HCT116 (cell line): Measurements from ENCODE around the gene SERHL2. TPM values are rescaled to one million over a fixed set of nuclear protein-coding genes. Genes with fewer than 3 reads are reported as not detected.

Experiments
- ATAC-seq: fragments of 200-7000 bp; cut with Tn5 transposase; 2 replicates; pipeline ENCODE4 v1.9.1; 2020; ENCODE audit warnings: mild to moderate bottlenecking, moderate library complexity
- BruUV-seq: library from RNA; stranded (reverse); fragments of 400-500 nt; replicated peaks from 2 replicates; lab custom pipeline; 2021; lab: Mats Ljungman, UMichigan
- CTCF ChIA-PET: fragments of 300-600 bp; sonication (Branson Sonifier 250); formaldehyde crosslinking; loops from one replicate; lab custom pipeline; 2021; ENCODE audit warnings: antibody characterized with exemption; lab: Charles Lee
- POLR2A ChIA-PET: fragments of 300-600, 350-600 bp; sonication (Branson Sonifier 250); formaldehyde crosslinking; loops from one replicate; lab custom pipeline; 2021; ENCODE audit warnings: antibody characterized with exemption; lab: Charles Lee
- RAD21 ChIA-PET, 2 experiments: fragments of 300-600 bp; sonication (Branson Sonifier 250); formaldehyde crosslinking; loops; one replicate each; lab custom pipeline; 2023; ENCODE audit warnings: low total read pairs in 2 of 2; ENCODE audit not compliant: uncharacterized antibody in 2 of 2, unreplicated experiment in 2 of 2, low non-redundant PET in 1 of 2; lab: Charles Lee
- DNase-seq: peaks from one replicate; pipeline ENCODE4 v3.0.0-alpha.2; 2010; ENCODE audit warnings: low read depth, low spot score
- H2AFZ ChIP-seq: fragments of 200-600 bp; shearing (Covaris generic), sonication (generic); 2 replicates; pipeline ENCODE4 v1.6.1; 2017; ENCODE audit warnings: low read depth, mixed run types, mixed read lengths, antibody characterized with exemption, low read length; ENCODE audit not compliant: poor library complexity, severe bottlenecking
- H3K27ac ChIP-seq: 2 replicates; pipeline ENCODE4 v1.5.1; 2012; ENCODE audit warnings: low read depth, low read length
- H3K27me3 ChIP-seq: fragments of 200-600 bp; sonication (generic); 2 replicates; pipeline ENCODE4 v1.6.1; 2016; ENCODE audit warnings: mixed run types, low read length, mixed read lengths; ENCODE audit not compliant: insufficient read depth
- H3K36me3 ChIP-seq, 2 experiments: fragments of 200-500 bp in 1 of 2; fragments of 200-600 bp in 1 of 2; sonication (Bioruptor generic) in 1 of 2; sonication (generic) in 1 of 2; 2 replicates each; pipeline versions ENCODE4 v1.5.1 to v1.6.1; 2014 to 2016; ENCODE audit warnings: low read length in 2 of 2, inconsistent platforms in 1 of 2, mixed read lengths in 1 of 2, mixed run types in 1 of 2; ENCODE audit not compliant: insufficient read depth in 2 of 2, control insufficient read depth in 1 of 2
- H3K4me1 ChIP-seq, 2 experiments: fragments of 200-600 bp in 1 of 2; sonication (generic) in 1 of 2; 2 replicates each; pipeline versions ENCODE4 v1.5.1 to v1.6.1; 2012 to 2017; ENCODE audit warnings: low read length in 2 of 2, inconsistent platforms in 1 of 2, mild to moderate bottlenecking in 1 of 2, mixed read lengths in 1 of 2, mixed run types in 1 of 2, moderate library complexity in 1 of 2; ENCODE audit not compliant: insufficient read depth in 2 of 2, control insufficient read depth in 1 of 2
- H3K4me2 ChIP-seq: fragments of 200-600 bp; sonication (generic); 2 replicates; pipeline ENCODE4 v1.6.1; 2017; ENCODE audit warnings: mixed run types, low read length, mixed read lengths
- H3K4me3 ChIP-seq, 2 experiments: fragments of 200-600 bp in 1 of 2; sonication (generic) in 1 of 2; replicated peaks in 1 of 2; 2 replicates each; pipeline ENCODE4 v1.5.1; 2011 to 2016; ENCODE audit warnings: low read length in 2 of 2, control low read depth in 1 of 2, low read depth in 1 of 2, mild to moderate bottlenecking in 1 of 2, mixed read lengths in 1 of 2, mixed run types in 1 of 2
- H3K79me2 ChIP-seq: fragments of 200-600 bp; sonication (generic); 2 replicates; pipeline ENCODE4 v1.6.1; 2017; ENCODE audit warnings: mild to moderate bottlenecking, mixed run types, low read length, moderate library complexity, mixed read lengths; ENCODE audit not compliant: insufficient read depth
- H3K9ac ChIP-seq: fragments of 200-600 bp; sonication (generic); 2 replicates; pipeline ENCODE4 v1.6.1; 2016; ENCODE audit warnings: low read length, mixed read lengths
- H3K9me2 ChIP-seq: fragments of 200-600 bp; sonication (generic), shearing (Covaris generic); 2 replicates; pipeline ENCODE4 v1.6.1; 2017; ENCODE audit warnings: mixed run types, mild to moderate bottlenecking, moderate library complexity; ENCODE audit not compliant: insufficient read depth
- H3K9me3 ChIP-seq, 2 experiments: fragments of 200-500 bp in 1 of 2; fragments of 200-600 bp in 1 of 2; sonication (Bioruptor generic) in 1 of 2; sonication (generic) in 1 of 2; 2 replicates each; pipeline ENCODE4 v1.6.1; 2014 to 2017; ENCODE audit warnings: low read length in 2 of 2, mixed read lengths in 2 of 2, inconsistent platforms in 1 of 2, low read depth in 1 of 2, mild to moderate bottlenecking in 1 of 2, mixed run types in 1 of 2, moderate library complexity in 1 of 2; ENCODE audit not compliant: control insufficient read depth in 1 of 2, insufficient read depth in 1 of 2
- H4K20me1 ChIP-seq: fragments of 200-600 bp; sonication (generic), shearing (Covaris generic); 2 replicates; pipeline ENCODE4 v1.6.1; 2017; ENCODE audit warnings: mixed run types, mild to moderate bottlenecking, moderate library complexity; ENCODE audit not compliant: insufficient read depth
- CBX3 ChIP-seq: IDR thresholded peaks from 2 replicates; pipeline ENCODE4 v1.6.1; 2012; ENCODE audit warnings: low read depth
- CEBPB ChIP-seq: IDR thresholded peaks from 2 replicates; pipeline ENCODE4 v1.6.1; 2012; ENCODE audit warnings: low read depth
- EGR1 ChIP-seq: IDR thresholded peaks from 2 replicates; pipeline ENCODE4 v1.6.1; 2012; ENCODE audit warnings: low read depth
- FOSL1 ChIP-seq: IDR thresholded peaks from 2 replicates; pipeline ENCODE4 v1.6.1; 2012; ENCODE audit warnings: low read depth
- JUND ChIP-seq: IDR thresholded peaks from 2 replicates; pipeline ENCODE4 v1.6.1; 2012
- POLR2A ChIP-seq: IDR thresholded peaks from 2 replicates; pipeline ENCODE4 v1.7.0; 2011; ENCODE audit warnings: borderline replicate concordance; ENCODE audit not compliant: insufficient read depth, insufficient read length; ENCODE audit errors: extremely low read depth
- POLR2AphosphoS5 ChIP-seq: IDR thresholded peaks from 2 replicates; pipeline ENCODE4 v1.6.1; 2011; ENCODE audit warnings: mild to moderate bottlenecking, low read depth, low read length, moderate library complexity
- RAD21 ChIP-seq: IDR thresholded peaks from 2 replicates; pipeline ENCODE4 v1.6.1; 2012; ENCODE audit warnings: low read depth, mild to moderate bottlenecking
- SIN3A ChIP-seq: IDR thresholded peaks from 2 replicates; pipeline ENCODE4 v1.6.1; 2012; ENCODE audit warnings: low read depth
- SP1 ChIP-seq: IDR thresholded peaks from 2 replicates; pipeline ENCODE4 v1.6.1; 2012; ENCODE audit warnings: low read depth
- SRF ChIP-seq: IDR thresholded peaks from 2 replicates; pipeline ENCODE4 v1.6.1; 2012; ENCODE audit warnings: low read depth
- TCF7L2 ChIP-seq: IDR thresholded peaks from 2 replicates; pipeline ENCODE4 v1.7.0; 2011; ENCODE audit warnings: borderline replicate concordance, inconsistent platforms; ENCODE audit not compliant: insufficient read depth, insufficient read length; ENCODE audit errors: extremely low read depth
- YY1 ChIP-seq: IDR thresholded peaks from 2 replicates; pipeline ENCODE4 v1.6.1; 2011; ENCODE audit warnings: low read length, low read depth, moderate library complexity, mild to moderate bottlenecking; ENCODE audit not compliant: insufficient replicate concordance; ENCODE audit errors: extremely low read depth
- ZFX ChIP-seq: fragments of 450-650 bp; IDR thresholded peaks from 2 replicates; pipeline ENCODE4 v1.6.1; 2017
- intact Hi-C: fragments of 100-400 bp; cut with micrococcal nuclease; formaldehyde crosslinking; loops from 2 replicates; pipeline ENCODE4 v1.10.0; 2022
- total RNA-seq: library from RNA; stranded (reverse); gene quantifications from one replicate; pipeline ENCODE4 v1.2.1, GENCODE V29; 2021; ENCODE audit not compliant: unreplicated experiment
- TF ChIP-seq, protein P1 (sequence below): IDR thresholded peaks from 2 replicates; pipeline ENCODE4 v1.6.1; 2011; ENCODE audit warnings: mild to moderate bottlenecking, low read length, moderate library complexity; ENCODE audit not compliant: insufficient replicate concordance; ENCODE audit errors: extremely low read depth
- TF ChIP-seq, protein P2 (sequence below): IDR thresholded peaks from 2 replicates; pipeline ENCODE4 v1.6.1; 2012
- TF ChIP-seq, protein P3 (sequence below): IDR thresholded peaks from 2 replicates; pipeline ENCODE4 v1.6.1; 2012
- TF ChIP-seq, protein P4 (sequence below), 3 experiments: fragments of 200-600 bp in 1 of 3; sonication (generic) in 1 of 3; IDR thresholded peaks in 2 of 3; conservative IDR thresholded peaks in 1 of 3; 2 replicates each; pipeline ENCODE4 v1.5.1; 2012 to 2017; ENCODE audit warnings: low read depth in 2 of 3, low read length in 2 of 3, antibody characterized with exemption in 1 of 3, borderline replicate concordance in 1 of 3, control low read depth in 1 of 3, mild to moderate bottlenecking in 1 of 3, mixed read lengths in 1 of 3, mixed run types in 1 of 3, moderate library complexity in 1 of 3; ENCODE audit not compliant: insufficient read depth in 1 of 3

The SERHL2 gene
- total RNA-seq, 1 experiment from 2014 or later: not detected

DNA sequence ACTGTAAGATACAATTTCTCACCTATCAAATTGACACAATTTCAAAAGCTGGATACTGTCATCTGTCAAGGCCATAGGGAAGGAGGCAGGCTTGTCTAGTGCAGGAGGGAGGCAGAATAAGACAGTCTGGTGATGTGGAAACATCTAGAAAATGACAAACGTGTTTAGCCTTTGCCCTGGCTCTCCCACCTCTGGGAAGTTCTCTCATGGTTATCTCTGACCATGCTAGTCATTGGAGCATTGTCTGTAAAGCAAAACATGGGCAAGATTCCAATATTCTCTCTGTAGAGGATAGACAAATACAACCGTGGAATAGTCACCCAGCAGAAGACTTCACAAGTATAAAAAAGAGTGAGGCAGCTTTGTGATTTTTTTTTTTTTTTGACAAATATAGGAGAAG, 9.1 kb upstream of the SERHL2 start:
- Histone ChIP-seq H3K9me3 (no peaks in the 10 kb centered on the region), H3K79me2 (no peaks in the 10 kb centered on the region), H3K27me3 (no peaks in the 10 kb centered on the region), H3K9me2 (no peaks in the 10 kb centered on the region), H2AFZ (no peak overlapping the region), H3K27ac (no peak overlapping the region), H3K4me3 (no peak overlapping the region), H3K9ac (no peak overlapping the region), H3K36me3 (no peaks in the 10 kb centered on the region; a peak in 1 of 4 replicates), H3K4me2 (no peak overlapping the region), H4K20me1 (no peaks in the 10 kb centered on the region), H3K4me1 (peaks cover 10 to 15% of the 10 kb centered on the region in 2 experiments)
- TF ChIP-seq, protein P1, sequence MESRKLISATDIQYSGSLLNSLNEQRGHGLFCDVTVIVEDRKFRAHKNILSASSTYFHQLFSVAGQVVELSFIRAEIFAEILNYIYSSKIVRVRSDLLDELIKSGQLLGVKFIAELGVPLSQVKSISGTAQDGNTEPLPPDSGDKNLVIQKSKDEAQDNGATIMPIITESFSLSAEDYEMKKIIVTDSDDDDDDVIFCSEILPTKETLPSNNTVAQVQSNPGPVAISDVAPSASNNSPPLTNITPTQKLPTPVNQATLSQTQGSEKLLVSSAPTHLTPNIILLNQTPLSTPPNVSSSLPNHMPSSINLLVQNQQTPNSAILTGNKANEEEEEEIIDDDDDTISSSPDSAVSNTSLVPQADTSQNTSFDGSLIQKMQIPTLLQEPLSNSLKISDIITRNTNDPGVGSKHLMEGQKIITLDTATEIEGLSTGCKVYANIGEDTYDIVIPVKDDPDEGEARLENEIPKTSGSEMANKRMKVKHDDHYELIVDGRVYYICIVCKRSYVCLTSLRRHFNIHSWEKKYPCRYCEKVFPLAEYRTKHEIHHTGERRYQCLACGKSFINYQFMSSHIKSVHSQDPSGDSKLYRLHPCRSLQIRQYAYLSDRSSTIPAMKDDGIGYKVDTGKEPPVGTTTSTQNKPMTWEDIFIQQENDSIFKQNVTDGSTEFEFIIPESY: no peak
- TF ChIP-seq FOSL1 (no peak), ZFX (no peak), RAD21 (no peak), YY1 (no peak), POLR2AphosphoS5 (no peak)
- TF ChIP-seq, protein P2, sequence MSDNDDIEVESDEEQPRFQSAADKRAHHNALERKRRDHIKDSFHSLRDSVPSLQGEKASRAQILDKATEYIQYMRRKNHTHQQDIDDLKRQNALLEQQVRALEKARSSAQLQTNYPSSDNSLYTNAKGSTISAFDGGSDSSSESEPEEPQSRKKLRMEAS: no peak
- DNase-seq: no peak
- intact Hi-C loops: no loop called here
- no TSS peak for BruUV-seq
- ChIA-PET CTCF (no interaction called here), POLR2A (no interaction called here), RAD21 (interaction anchor here in 1 of 2 experiments (0.6 kb wide), 1 partner anchor 149 kb away, joined by 3 read pairs; no protein-coding TSS in a partner anchor)
- ATAC-seq: no peak

DNA sequence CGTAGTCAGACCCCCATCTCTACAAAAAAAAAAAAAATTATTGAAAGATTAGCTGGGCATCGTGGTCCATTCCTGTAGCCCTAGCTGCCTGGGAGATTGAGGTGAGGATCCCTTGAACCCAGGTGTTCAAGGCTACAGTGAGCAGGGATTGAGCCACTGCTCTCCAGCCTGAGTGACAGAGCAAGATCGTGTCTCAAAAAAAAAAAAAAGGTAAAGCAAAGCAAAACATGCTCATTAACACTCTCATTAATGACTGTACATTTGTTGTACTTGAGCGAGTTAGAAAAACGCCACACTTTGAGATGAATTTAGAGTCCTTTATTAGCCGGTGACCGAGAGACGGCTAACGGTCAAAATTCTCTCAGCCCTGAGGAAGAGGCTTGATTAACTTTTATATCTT, 6.2 kb upstream of the SERHL2 start:
- no peaks in the 10 kb centered on the region for H3K9me2 ChIP-seq
- no TSS peak for BruUV-seq
- H3K4me1 ChIP-seq: no peaks in the 10 kb centered on the region
- H3K27me3 ChIP-seq: no peaks in the 10 kb centered on the region
- ATAC-seq: no peak
- no peak overlapping the region for H3K4me3 ChIP-seq
- no peak overlapping the region for H2AFZ ChIP-seq
- no peak for DNase-seq
- no peaks in the 10 kb centered on the region for H3K9me3 ChIP-seq
- POLR2A ChIA-PET: no interaction called here
- intact Hi-C loops: no loop called here
- no peak overlapping the region for H3K4me2 ChIP-seq
- RAD21 ChIA-PET: no interaction called here
- H3K9ac ChIP-seq: no peak overlapping the region
- CTCF ChIA-PET: no interaction called here
- H3K36me3 ChIP-seq: no peaks in the 10 kb centered on the region; a peak in 1 of 4 replicates
- H3K27ac ChIP-seq: no peak overlapping the region
- no peaks in the 10 kb centered on the region for H4K20me1 ChIP-seq
- no peaks in the 10 kb centered on the region for H3K79me2 ChIP-seq
- no peak for TF ChIP-seq EGR1
- no peak for TF ChIP-seq SRF
- no peak for TF ChIP-seq TCF7L2
- TF ChIP-seq, protein P3, sequence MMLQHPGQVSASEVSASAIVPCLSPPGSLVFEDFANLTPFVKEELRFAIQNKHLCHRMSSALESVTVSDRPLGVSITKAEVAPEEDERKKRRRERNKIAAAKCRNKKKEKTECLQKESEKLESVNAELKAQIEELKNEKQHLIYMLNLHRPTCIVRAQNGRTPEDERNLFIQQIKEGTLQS: no peak
- no peak for TF ChIP-seq POLR2AphosphoS5
- TF ChIP-seq, protein P4, sequence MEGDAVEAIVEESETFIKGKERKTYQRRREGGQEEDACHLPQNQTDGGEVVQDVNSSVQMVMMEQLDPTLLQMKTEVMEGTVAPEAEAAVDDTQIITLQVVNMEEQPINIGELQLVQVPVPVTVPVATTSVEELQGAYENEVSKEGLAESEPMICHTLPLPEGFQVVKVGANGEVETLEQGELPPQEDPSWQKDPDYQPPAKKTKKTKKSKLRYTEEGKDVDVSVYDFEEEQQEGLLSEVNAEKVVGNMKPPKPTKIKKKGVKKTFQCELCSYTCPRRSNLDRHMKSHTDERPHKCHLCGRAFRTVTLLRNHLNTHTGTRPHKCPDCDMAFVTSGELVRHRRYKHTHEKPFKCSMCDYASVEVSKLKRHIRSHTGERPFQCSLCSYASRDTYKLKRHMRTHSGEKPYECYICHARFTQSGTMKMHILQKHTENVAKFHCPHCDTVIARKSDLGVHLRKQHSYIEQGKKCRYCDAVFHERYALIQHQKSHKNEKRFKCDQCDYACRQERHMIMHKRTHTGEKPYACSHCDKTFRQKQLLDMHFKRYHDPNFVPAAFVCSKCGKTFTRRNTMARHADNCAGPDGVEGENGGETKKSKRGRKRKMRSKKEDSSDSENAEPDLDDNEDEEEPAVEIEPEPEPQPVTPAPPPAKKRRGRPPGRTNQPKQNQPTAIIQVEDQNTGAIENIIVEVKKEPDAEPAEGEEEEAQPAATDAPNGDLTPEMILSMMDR (IDR thresholded peaks at IDR 0.05 in 2 of 3, conservative IDR thresholded peaks at IDR 0.05 in 1 of 3; ENCODE audit: borderline replicate concordance in 1 of 3, insufficient read depth in 1 of 3, low read depth in 2 of 3, low read length in 2 of 3): no peak
- TF ChIP-seq POLR2A: no peak
- TF ChIP-seq RAD21: no peak
- TF ChIP-seq SP1: no peak
- no peak for TF ChIP-seq SIN3A
- no peak for TF ChIP-seq CBX3
- no peak for TF ChIP-seq CEBPB
- no peak for TF ChIP-seq JUND
